Measurements from ENCODE around the gene CHTOP.
"Not testable (repeated sequence)": the region's sequence is repeated elsewhere in the genome, so short reads cannot be mapped to it uniquely, and the experiment has no call there.

CHTOP gene

GRCh38 chr1:153633754-153634665 is at the start of gene CHTOP:
TSS of gene CHTOP (plus strand) at chr1:153634066. CDS start at chr1:153636589, 2,523 bp downstream.
- Mint-ChIP-seq H3K9me3 (no peaks in the 10 kb centered on the region), H3K4me3 (peak within 1 kb of the TSS; percentile 94 to 100 (median 98))

GRCh38 chr1:153585006-153585405 is 48.9 kb upstream of the CHTOP start:
- Mint-ChIP-seq H3K36me3 (ENCODE audit: low read depth) (no peaks in the 10 kb centered on the region), H3K9me3 (no peaks in the 10 kb centered on the region), H3K4me1 (peaks cover 5% of the 10 kb centered on the region), H3K27ac (peak overlapping the region in 1 of 3 experiments; percentile 32), H3K27me3 (ENCODE audit: low read depth) (no peaks in the 10 kb centered on the region), H3K4me3 (no peak overlapping the region)
- no peak for TF ChIP-seq CTCF (IDR thresholded peaks at IDR 0.05; ENCODE audit: unreplicated experiment in 3 of 3)

More at GRCh38 chr1:153633754-153634665, at the start of gene CHTOP:
- no peaks in the 10 kb centered on the region for H3K27me3 Mint-ChIP-seq (ENCODE audit: low read depth)
- TF ChIP-seq CTCF (IDR thresholded peaks at IDR 0.05; ENCODE audit: unreplicated experiment in 3 of 3): no peak
- H3K27ac Mint-ChIP-seq: peak within 1 kb of the TSS; percentile 99 to 100 (median 100)
- H3K4me1 Mint-ChIP-seq: peaks cover 62% of the 10 kb centered on the region
- peaks cover 45% of the 10 kb centered on the region for H3K36me3 Mint-ChIP-seq (ENCODE audit: low read depth)

GRCh38 chr1:153586347-153586746 is 47.5 kb upstream of the CHTOP start:
- no peak for TF ChIP-seq CTCF (IDR thresholded peaks at IDR 0.05; ENCODE audit: unreplicated experiment in 3 of 3)
- no peaks in the 10 kb centered on the region for H3K27me3 Mint-ChIP-seq (ENCODE audit: low read depth)
- H3K36me3 Mint-ChIP-seq (ENCODE audit: low read depth): no peaks in the 10 kb centered on the region
- H3K27ac Mint-ChIP-seq: peak overlapping the region in 2 of 3 experiments; percentile 12 to 17
- H3K4me3 Mint-ChIP-seq: no peak overlapping the region
- peaks cover 5% of the 10 kb centered on the region for H3K4me1 Mint-ChIP-seq
- no peaks in the 10 kb centered on the region for H3K9me3 Mint-ChIP-seq

- no peak for TF ChIP-seq CTCF (IDR thresholded peaks at IDR 0.05; ENCODE audit: unreplicated experiment in 3 of 3)
- H3K36me3 Mint-ChIP-seq (ENCODE audit: low read depth): no peaks in the 10 kb centered on the region
- peaks cover 5% of the 10 kb centered on the region for H3K4me1 Mint-ChIP-seq
- no peak overlapping the region for H3K4me3 Mint-ChIP-seq
- H3K27me3 Mint-ChIP-seq (ENCODE audit: low read depth): no peaks in the 10 kb centered on the region
- no peak overlapping the region for H3K27ac Mint-ChIP-seq
- no peaks in the 10 kb centered on the region for H3K9me3 Mint-ChIP-seq
Measured at GRCh38 chr1:153587314-153587713, 46.6 kb upstream of the CHTOP start.

GRCh38 chr1:153588033-153588432 is 45.8 kb upstream of the CHTOP start:
- H3K27me3 Mint-ChIP-seq (ENCODE audit: low read depth); H3K4me3 Mint-ChIP-seq; H3K27ac Mint-ChIP-seq; H3K36me3 Mint-ChIP-seq (ENCODE audit: low read depth); H3K9me3 Mint-ChIP-seq: not testable (repeated sequence)
- peaks cover 12% of the 10 kb centered on the region for H3K4me1 Mint-ChIP-seq

- Mint-ChIP-seq H3K4me1 (peaks cover 13% of the 10 kb centered on the region), H3K27ac (no peak overlapping the region), H3K9me3 (no peaks in the 10 kb centered on the region), H3K4me3 (no peak overlapping the region), H3K27me3 (ENCODE audit: low read depth) (no peaks in the 10 kb centered on the region), H3K36me3 (ENCODE audit: low read depth) (no peaks in the 10 kb centered on the region)
- no peak for TF ChIP-seq CTCF (IDR thresholded peaks at IDR 0.05; ENCODE audit: unreplicated experiment in 3 of 3)
Measured at GRCh38 chr1:153588482-153588881, 45.4 kb upstream of the CHTOP start.

All from nephron (organoid).